22Rv1 (cell line): ENCODE data around the gene ING1.
A peak's percentile ranks its signal among the peaks of the same experiment; 100 is the strongest.

Source experiments
- H3K27ac ChIP-seq: fragments of 450-650 bp; 2 replicates; pipeline ENCODE4 v1.5.1; 2017
- ZFX ChIP-seq: fragments of 450-650 bp; IDR thresholded peaks from 2 replicates; pipeline ENCODE4 v1.6.1; 2017; ENCODE audit warnings: antibody characterized with exemption, borderline replicate concordance
- TF ChIP-seq, protein P1 (sequence below): fragments of 450-650 bp; IDR thresholded peaks from 2 replicates; pipeline ENCODE4 v1.5.1; 2017; ENCODE audit warnings: mild to moderate bottlenecking

The ING1 gene

DNA sequence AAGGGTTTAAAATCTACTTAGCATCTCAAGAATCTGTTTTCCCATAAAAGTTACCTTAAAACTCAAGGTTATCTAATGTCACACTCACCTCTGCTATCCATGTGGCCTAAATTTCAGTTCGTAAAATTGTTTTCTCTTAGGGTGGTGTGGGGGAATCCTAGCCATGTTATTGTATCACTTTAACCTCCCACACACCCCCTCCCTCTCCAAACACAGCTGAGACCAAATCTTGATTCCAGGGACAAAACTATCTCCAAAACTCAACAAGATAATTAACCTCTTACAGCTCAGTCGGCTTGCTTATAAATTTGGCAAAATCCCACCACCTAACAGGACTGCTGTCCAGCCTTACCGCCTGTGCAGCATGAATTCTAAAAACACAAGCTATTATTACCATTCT, 11.4 kb upstream of the ING1 start:
- TF ChIP-seq, protein P1, sequence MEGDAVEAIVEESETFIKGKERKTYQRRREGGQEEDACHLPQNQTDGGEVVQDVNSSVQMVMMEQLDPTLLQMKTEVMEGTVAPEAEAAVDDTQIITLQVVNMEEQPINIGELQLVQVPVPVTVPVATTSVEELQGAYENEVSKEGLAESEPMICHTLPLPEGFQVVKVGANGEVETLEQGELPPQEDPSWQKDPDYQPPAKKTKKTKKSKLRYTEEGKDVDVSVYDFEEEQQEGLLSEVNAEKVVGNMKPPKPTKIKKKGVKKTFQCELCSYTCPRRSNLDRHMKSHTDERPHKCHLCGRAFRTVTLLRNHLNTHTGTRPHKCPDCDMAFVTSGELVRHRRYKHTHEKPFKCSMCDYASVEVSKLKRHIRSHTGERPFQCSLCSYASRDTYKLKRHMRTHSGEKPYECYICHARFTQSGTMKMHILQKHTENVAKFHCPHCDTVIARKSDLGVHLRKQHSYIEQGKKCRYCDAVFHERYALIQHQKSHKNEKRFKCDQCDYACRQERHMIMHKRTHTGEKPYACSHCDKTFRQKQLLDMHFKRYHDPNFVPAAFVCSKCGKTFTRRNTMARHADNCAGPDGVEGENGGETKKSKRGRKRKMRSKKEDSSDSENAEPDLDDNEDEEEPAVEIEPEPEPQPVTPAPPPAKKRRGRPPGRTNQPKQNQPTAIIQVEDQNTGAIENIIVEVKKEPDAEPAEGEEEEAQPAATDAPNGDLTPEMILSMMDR: no peak
- TF ChIP-seq ZFX: no peak
- no peak overlapping the region for H3K27ac ChIP-seq

DNA sequence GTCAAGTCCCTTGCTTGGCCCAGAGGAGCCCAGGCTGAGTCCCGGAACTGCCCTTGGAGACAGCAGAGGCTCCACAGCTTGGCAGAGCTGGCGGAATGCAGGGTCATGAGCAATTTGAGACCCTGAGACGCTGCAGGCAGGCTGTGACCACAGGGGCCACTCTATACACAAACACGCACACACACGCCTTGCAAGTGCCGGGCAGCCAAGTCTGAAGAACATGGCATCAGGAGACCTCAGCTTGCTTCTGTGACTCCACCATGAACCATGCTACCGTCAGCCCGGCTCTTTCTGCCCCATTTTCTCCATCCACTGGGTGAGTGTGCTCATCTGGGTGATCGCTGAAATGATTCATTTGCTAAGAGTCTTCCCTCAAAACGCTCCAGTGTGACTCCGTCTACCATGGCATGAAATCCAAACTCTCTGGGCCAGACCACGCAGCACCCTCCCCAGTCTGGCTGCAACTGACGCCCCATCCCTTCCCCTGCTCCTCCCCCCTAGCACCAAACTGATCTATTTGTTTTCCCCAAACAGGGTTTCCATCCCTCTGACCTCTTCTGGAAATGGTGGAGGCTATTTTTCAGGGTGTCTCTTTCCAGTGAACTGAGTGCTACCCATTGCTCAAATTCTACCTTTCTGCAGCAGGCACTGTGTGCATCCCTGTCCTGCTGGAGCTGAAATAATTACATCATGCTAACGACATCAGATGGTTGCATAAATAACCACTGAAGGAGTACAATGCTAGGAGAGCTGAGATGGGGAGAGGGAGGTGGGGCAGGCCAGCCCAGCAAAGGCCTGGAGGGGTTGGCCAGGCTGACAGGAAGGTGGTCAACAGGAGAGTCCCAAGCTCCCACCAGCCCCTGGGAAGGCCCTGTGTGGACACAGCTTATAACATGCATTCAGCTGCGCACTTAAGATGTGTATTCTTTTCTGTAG, 10.6 kb upstream of the ING1 start:
- TF ChIP-seq, protein P1: no peak
- no peak for TF ChIP-seq ZFX
- no peak overlapping the region for H3K27ac ChIP-seq

DNA sequence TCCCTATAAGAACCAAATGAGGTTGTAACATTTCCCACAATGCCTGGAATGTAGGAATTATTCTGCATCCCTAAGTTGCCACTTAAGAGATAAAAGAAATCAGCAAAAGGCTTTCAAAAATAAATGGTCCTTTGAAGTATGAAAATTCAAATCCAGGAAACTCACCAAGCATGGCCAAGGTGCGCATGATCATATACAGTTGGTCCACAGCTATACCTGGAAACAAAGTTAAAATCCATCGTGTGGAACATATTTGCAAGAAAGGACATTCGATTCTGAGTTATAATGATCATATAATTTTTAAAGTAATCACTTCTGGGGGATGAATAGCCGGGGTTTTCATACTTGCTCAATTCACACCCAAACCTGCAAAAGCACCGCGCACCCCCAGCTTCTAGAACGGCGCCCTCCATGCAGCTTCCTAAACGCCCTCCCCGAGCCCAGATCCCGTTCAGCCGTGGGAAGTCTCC, 8.1 kb upstream of the ING1 start:
- peak overlapping the region; percentile 66 for H3K27ac ChIP-seq
- no peak for TF ChIP-seq ZFX
- TF ChIP-seq, protein P1: no peak

DNA sequence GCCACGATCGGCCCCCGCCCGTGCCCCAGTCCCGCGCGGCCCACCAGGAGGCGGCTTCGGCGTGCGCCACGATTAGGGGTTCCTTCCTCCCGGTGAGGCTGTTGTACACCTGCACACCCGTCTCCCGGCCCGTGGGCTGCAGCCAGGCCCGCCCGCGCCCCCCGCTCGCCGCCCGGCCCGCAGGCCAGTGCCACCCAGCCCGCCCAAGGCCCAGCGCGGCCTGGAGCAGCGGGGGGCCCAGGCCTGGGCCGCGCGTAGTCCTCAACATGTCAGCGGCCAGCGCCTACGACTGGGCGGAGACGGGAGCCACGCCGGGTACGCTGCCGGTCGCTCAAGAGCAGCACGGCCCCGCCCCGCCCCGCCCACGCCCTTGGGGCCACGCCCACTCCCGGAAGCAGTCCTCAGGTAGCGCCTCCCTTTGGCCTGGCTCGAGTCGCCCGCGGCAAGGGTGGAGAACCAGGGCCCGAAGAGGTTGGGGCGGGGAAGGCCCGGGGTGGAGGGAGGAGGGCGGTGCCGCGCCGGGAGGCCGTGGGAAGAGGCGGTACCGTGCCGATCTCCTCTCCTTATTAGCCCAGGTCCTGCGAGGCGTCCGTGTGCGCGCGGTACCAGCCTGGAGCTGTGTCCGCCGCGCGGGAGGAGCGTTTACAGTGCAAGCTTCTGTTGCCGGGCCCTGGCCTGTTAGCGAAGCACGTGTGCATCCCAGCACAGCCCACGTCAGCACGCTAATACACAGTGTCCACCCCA, 7.5 kb upstream of the ING1 start, which contains the start of gene CARS2:
Gene CARS2 (minus strand): TSS at position 291 of the 744 bp plus-strand sequence. CDS start 23 bp downstream, at position 268.
- TF ChIP-seq ZFX: no peak
- TF ChIP-seq, protein P1: no peak; the same call in 1 of the 2 replicates
- H3K27ac ChIP-seq: peak within 1 kb of the TSS; percentile 66

DNA sequence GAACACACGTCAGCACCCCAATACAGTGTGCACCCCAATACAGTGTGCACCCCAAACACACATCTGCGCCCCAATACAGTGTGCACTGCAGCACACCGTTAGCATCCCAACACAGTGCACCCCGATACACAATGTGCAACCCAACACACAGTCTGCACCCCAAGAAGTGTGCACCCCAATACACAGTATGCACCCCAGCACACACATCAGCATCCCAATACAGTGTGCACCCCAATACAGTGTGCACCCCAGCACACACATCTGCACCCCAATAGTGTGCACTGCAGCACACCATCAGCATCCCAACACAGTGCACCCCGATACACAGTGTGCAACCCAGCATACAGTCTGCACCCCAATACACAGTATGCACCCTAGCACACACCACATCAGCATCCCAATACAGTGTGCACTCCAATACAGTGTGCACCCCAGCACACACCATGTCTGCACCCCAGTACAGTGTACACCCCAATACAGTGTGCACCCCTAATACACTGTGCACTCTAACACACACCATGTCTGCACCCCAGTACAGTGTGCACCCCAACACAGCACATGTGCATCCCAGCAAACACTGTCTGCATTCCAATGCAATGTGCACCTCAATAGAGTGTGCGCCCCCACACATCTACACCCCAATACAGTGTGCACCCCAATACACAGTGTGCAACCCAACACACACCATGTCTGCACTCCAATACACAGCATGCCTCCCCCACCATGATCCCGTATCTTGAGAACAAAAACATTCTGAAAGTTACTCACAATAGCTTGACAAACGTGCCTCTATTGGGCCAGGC, 6.7 kb upstream of the ING1 start:
- no peak for TF ChIP-seq ZFX
- TF ChIP-seq, protein P1: no peak
- H3K27ac ChIP-seq: peak overlapping the region; percentile 66

DNA sequence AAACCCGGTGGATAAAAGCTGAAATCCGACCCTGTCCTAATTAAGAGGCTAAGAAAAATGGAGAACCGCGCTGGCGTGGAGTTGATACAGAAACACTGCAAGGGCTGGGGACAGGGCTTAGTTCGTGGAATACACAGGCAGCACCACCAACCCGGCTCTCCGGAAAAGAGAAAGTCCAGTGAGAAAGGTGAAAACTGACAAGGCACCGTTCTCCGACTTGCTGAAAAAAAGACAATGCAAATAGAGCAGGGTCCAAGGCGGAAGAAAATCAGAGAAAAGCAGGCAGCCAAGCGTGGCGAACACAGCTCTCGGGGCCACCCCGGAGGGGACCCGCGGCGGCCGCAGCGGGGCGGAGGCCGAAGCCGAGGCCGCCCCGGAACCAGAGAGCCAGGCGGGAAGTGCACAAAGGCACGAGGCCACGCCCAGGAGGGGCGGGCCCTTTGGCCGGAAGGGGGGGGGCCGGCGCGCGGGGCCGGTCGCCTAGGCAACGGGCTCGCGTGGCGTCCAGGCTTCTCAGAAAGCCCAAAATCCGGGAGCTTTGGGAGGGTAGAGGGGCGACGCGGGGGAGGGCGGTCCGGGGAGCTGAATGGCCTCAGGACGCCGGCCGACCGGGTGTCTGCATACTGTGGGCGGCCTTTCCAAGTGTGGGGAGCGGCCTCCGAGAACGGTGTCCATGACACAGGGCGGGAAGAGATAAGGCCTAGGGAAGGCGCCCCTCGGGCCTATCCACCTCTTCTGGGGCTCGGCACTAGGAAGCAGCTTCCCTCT, 1.2 kb upstream of the ING1 start:
- H3K27ac ChIP-seq: peak overlapping the region; percentile 98
- TF ChIP-seq, protein P1: no peak
- no peak for TF ChIP-seq ZFX
